H1 (cell line): Measurements from ENCODE around the gene SYP. TPM values are rescaled to one million over a fixed set of nuclear protein-coding genes. Genes with fewer than 3 reads are reported as not detected.

ENCODE experiments used
- BCL11A ChIP-seq, 2 experiments: IDR thresholded peaks; one replicate each; pipeline ENCODE4 v1.6.1; 2011; ENCODE audit warnings: low read depth in 2 of 2, low read length in 2 of 2, mild to moderate bottlenecking in 2 of 2
- CEBPB ChIP-seq: IDR thresholded peaks from 2 replicates; pipeline ENCODE4 v1.6.1; 2012; ENCODE audit warnings: low read depth, low read length
- CHD7 ChIP-seq: fragments of 300-600 bp; sonication (generic); IDR thresholded peaks from 2 replicates; pipeline ENCODE4 v1.7.1; 2012; ENCODE audit warnings: low read length, moderate library complexity, mild to moderate bottlenecking, inconsistent platforms; ENCODE audit not compliant: insufficient replicate concordance
- POLR2A ChIP-seq, 2 experiments: IDR thresholded peaks; 1 replicate in 1 of 2; 2 replicates in 1 of 2; pipeline ENCODE4 v1.6.1; 2011; ENCODE audit warnings: low read depth in 2 of 2, low read length in 2 of 2, mild to moderate bottlenecking in 2 of 2; ENCODE audit errors: control extremely low read depth in 1 of 2
- polyA plus RNA-seq, 7 experiments: library from polyadenylated mRNA; depleted of rRNA in 3 of 7; stranded (reverse) in 5 of 7; unstranded in 2 of 7; fragments of >200 nt in 5 of 7; fragments of 200-250 nt in 2 of 7; gene quantifications; 1 replicate in 5 of 7; 2 replicates in 1 of 7; 4 replicates in 1 of 7; pipeline versions ENCODE4 v1.2.1 to v1.2.3, GENCODE V29; 2011 to 2013; ENCODE audit warnings: missing spikeins in 2 of 7, mixed read lengths in 2 of 7
- total RNA-seq: library from RNA; stranded (reverse); fragmentation: NEBNext Ultra II Directional; extraction: Animal tissue kit (Norgen Biotek cat#: 25700); gene quantifications from 2 replicates; pipeline ENCODE4 v1.2.1, GENCODE V29; 2021

SYP gene
- total and polyA plus RNA-seq, 2 of the 8 experiments (the other 6 are each of a cell fraction or from before 2014, with no cell fraction given), result 4.3 to 10.8 TPM

GRCh38 chrX:49205443-49205842 lies 5.5 kb upstream of the SYP start (continued):
- no peak for TF ChIP-seq CEBPB
- no peak for TF ChIP-seq BCL11A (IDR thresholded peaks at IDR 0.05; ENCODE audit: low read depth in 2 of 2, low read length in 2 of 2)
- no peak for TF ChIP-seq POLR2A (IDR thresholded peaks at IDR 0.05; ENCODE audit: control extremely low read depth in 1 of 2, low read depth in 2 of 2, low read length in 2 of 2)
- no peak for TF ChIP-seq CHD7
